DND-41 (cell line): ENCODE results near the gene EFCC1.

Experiments used
- CTCF ChIP-seq: IDR thresholded peaks from 2 replicates; pipeline ENCODE4 v1.5.1; 2012; ENCODE audit warnings: borderline replicate concordance, low read length, moderate library complexity, mild to moderate bottlenecking; ENCODE audit not compliant: poor library complexity, severe bottlenecking; ENCODE audit errors: extremely low read depth
- EZH2 ChIP-seq: IDR thresholded peaks from 3 replicates; pipeline ENCODE4 v1.6.1; 2012; ENCODE audit warnings: borderline replicate concordance, low read depth, mild to moderate bottlenecking, moderate library complexity, low read length, inconsistent platforms; ENCODE audit not compliant: severe bottlenecking

DNA sequence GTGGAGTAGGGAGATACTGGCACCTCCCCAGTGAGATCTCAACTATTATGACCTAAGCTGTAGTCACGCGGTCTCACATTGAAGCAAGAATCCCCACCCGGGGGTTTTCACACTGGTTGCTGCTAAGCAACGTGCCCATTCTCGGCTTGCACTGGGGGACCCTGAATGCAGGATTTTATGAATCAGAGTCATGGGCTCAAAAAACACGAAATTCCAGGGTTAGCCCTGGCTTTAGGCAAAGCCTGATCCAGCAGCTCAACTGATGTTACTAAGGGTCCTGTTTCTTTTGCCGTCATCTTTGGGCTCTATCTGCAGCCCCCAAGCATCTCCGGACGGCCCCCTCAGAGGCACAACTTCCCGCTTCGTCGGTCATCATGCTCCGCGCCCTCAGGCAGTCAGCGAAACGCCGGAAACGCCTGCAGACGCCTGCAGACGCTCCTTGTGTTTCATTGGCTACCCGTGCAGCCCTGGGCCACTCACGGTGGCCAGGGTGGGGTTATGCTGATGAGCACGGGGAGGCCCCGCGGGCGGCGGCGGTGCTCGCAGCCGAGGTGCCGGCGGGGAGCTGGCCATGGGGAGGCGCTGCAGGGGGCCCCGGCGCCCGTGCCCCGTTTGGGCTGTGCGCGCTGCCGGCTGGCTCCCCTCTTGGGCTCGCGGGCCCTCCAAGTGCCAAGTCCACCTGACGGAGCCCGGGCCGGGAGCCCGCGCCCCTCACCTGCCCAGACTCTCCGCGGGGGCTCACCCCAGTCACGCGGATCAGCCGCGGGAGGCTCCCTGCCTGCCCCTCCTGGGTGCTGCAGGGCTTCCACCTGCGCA lies 25.8 kb downstream of the EFCC1 start:
- TF ChIP-seq CTCF (peak; percentile 88), EZH2 (no peak)
